Measurements from ENCODE around the gene PPM1H.
A peak's percentile ranks its signal among the peaks of the same experiment; 100 is the strongest.

Gene PPM1H

GRCh38 chr12:62876938-62877548 lies 57.9 kb downstream of the PPM1H start:
- no peaks in the 10 kb centered on the region for H3K36me3 ChIP-seq
- no peaks in the 10 kb centered on the region for H3K27me3 ChIP-seq
- no peaks in the 10 kb centered on the region for H4K20me1 ChIP-seq
- H3K4me2 ChIP-seq, result no peak overlapping the region
- H3K4me1 ChIP-seq, result peaks cover 0 to 33% (median 27%) of the 10 kb centered on the region in 10 experiments; a peak in 17 of 20 replicates
- H3K9me3 ChIP-seq (replicated peaks in 1 of 11), result peaks cover 18 to 45% (median 30%) of the 10 kb centered on the region in 11 experiments
- H3K27ac ChIP-seq, result no peak overlapping the region
- H3K4me3 ChIP-seq, result no peak overlapping the region
- TF ChIP-seq Cebpa-rat (IDR thresholded peaks at IDR 0.05), result no peak
- no peak overlapping the region for H3K9ac ChIP-seq

GRCh38 chr12:62873826-62874448 lies 61.0 kb downstream of the PPM1H start:
- no peak overlapping the region for H3K9ac ChIP-seq
- H3K27me3 ChIP-seq, result no peaks in the 10 kb centered on the region
- H3K4me1 ChIP-seq, result peaks cover 0 to 15% (median 11%) of the 10 kb centered on the region in 10 experiments; a peak in 13 of 20 replicates
- H4K20me1 ChIP-seq, result no peaks in the 10 kb centered on the region
- H3K27ac ChIP-seq, result no peak overlapping the region
- no peak overlapping the region for H3K4me2 ChIP-seq
- no peak overlapping the region for H3K4me3 ChIP-seq
- no peak for TF ChIP-seq Cebpa-rat (IDR thresholded peaks at IDR 0.05)
- H3K36me3 ChIP-seq, result no peaks in the 10 kb centered on the region
- peaks cover 3 to 23% (median 14%) of the 10 kb centered on the region in 11 experiments; a peak in 18 of 22 replicates for H3K9me3 ChIP-seq (replicated peaks in 1 of 11)

GRCh38 chr12:62873116-62873825 lies 61.7 kb downstream of the PPM1H start:
- Histone ChIP-seq H3K36me3 (no peaks in the 10 kb centered on the region), H3K27me3 (no peaks in the 10 kb centered on the region), H3K9ac (no peak overlapping the region), H3K4me2 (no peak overlapping the region), H3K4me1 (peaks cover 0 to 8% (median 5%) of the 10 kb centered on the region in 10 experiments; a peak in 12 of 20 replicates), H4K20me1 (no peaks in the 10 kb centered on the region), H3K27ac (no peak overlapping the region), H3K9me3 (replicated peaks in 1 of 11) (peaks cover 0 to 19% (median 11%) of the 10 kb centered on the region in 11 experiments; a peak in 13 of 22 replicates), H3K4me3 (no peak overlapping the region)
- TF ChIP-seq Cebpa-rat (IDR thresholded peaks at IDR 0.05), result no peak

GRCh38 chr12:62868820-62869219 lies 66.1 kb downstream of the PPM1H start:
- Histone ChIP-seq H3K4me3 (no peak overlapping the region), H3K9ac (no peak overlapping the region), H3K27ac (no peak overlapping the region), H4K20me1 (no peaks in the 10 kb centered on the region), H3K36me3 (no peaks in the 10 kb centered on the region), H3K9me3 (replicated peaks in 1 of 11) (peaks cover 0 to 13% (median 0%) of the 10 kb centered on the region in 11 experiments; a peak in 6 of 22 replicates), H3K27me3 (no peaks in the 10 kb centered on the region), H3K4me1 (peaks cover 0 to 7% (median 0%) of the 10 kb centered on the region in 10 experiments; a peak in 2 of 20 replicates), H3K4me2 (no peak overlapping the region)
- no peak for TF ChIP-seq Cebpa-rat (IDR thresholded peaks at IDR 0.05)

- Histone ChIP-seq H4K20me1 (no peaks in the 10 kb centered on the region), H3K4me3 (no peak overlapping the region), H3K27me3 (no peaks in the 10 kb centered on the region), H3K27ac (no peak overlapping the region), H3K36me3 (no peaks in the 10 kb centered on the region), H3K9ac (no peak overlapping the region), H3K9me3 (replicated peaks in 1 of 11) (peaks cover 0 to 13% (median 0%) of the 10 kb centered on the region in 11 experiments; a peak in 6 of 22 replicates), H3K4me1 (peaks cover 0 to 7% (median 0%) of the 10 kb centered on the region in 10 experiments; a peak in 2 of 20 replicates), H3K4me2 (peak overlapping the region in 3 of 11 experiments; percentile 1 to 17 (median 3); a peak in 4 of 22 replicates)
- no peak for TF ChIP-seq Cebpa-rat (IDR thresholded peaks at IDR 0.05)
Measured at GRCh38 chr12:62866451-62867082, 68.4 kb downstream of the PPM1H start.

- no peak for TF ChIP-seq Cebpa-rat (IDR thresholded peaks at IDR 0.05)
- Histone ChIP-seq H3K4me2 (peak overlapping the region in 3 of 11 experiments; percentile 1 to 17 (median 3); a peak in 3 of 22 replicates), H3K9ac (no peak overlapping the region), H3K27ac (no peak overlapping the region), H4K20me1 (no peaks in the 10 kb centered on the region), H3K4me3 (no peak overlapping the region), H3K27me3 (no peaks in the 10 kb centered on the region), H3K9me3 (replicated peaks in 1 of 11) (peaks cover 0 to 7% (median 0%) of the 10 kb centered on the region in 11 experiments; a peak in 6 of 22 replicates), H3K4me1 (peaks cover 0 to 7% (median 0%) of the 10 kb centered on the region in 10 experiments; a peak in 2 of 20 replicates), H3K36me3 (no peaks in the 10 kb centered on the region)
Measured at GRCh38 chr12:62865937-62866336, 69.0 kb downstream of the PPM1H start.

GRCh38 chr12:62865065-62865464 lies 69.9 kb downstream of the PPM1H start:
- no peaks in the 10 kb centered on the region for H4K20me1 ChIP-seq
- no peak overlapping the region for H3K27ac ChIP-seq
- H3K4me1 ChIP-seq, result peaks cover 0 to 7% (median under 1%) of the 10 kb centered on the region in 10 experiments; a peak in 9 of 20 replicates
- no peak overlapping the region for H3K9ac ChIP-seq
- no peak overlapping the region for H3K4me2 ChIP-seq
- H3K36me3 ChIP-seq, result no peaks in the 10 kb centered on the region
- no peaks in the 10 kb centered on the region for H3K9me3 ChIP-seq (replicated peaks in 1 of 11)
- no peaks in the 10 kb centered on the region for H3K27me3 ChIP-seq
- no peak for TF ChIP-seq Cebpa-rat (IDR thresholded peaks at IDR 0.05)
- H3K4me3 ChIP-seq, result no peak overlapping the region

GRCh38 chr12:62862259-62862881 lies 72.6 kb downstream of the PPM1H start:
- Histone ChIP-seq H3K27ac (no peak overlapping the region), H3K4me1 (peaks cover 14 to 28% (median 22%) of the 10 kb centered on the region in 10 experiments; a peak in 18 of 20 replicates), H3K27me3 (no peaks in the 10 kb centered on the region), H4K20me1 (no peaks in the 10 kb centered on the region), H3K9me3 (replicated peaks in 1 of 11) (no peaks in the 10 kb centered on the region), H3K36me3 (no peaks in the 10 kb centered on the region), H3K4me3 (no peak overlapping the region), H3K4me2 (no peak overlapping the region), H3K9ac (no peak overlapping the region)
- no peak for TF ChIP-seq Cebpa-rat (IDR thresholded peaks at IDR 0.05)

Measured in BLaER1 treated with 17β-estradiol and CSF1 and Interleukin-3, amounts not matched to agents 10 nM and 100 nM (cell line).